Loucy (cell line): ENCODE measurements around the gene DNAI4.

Experiments
- CTCF ChIP-seq: fragments of 200-600 bp; sonication (generic); conservative IDR thresholded peaks from 2 replicates; pipeline ENCODE4 v1.5.1; 2014; ENCODE audit warnings: mild to moderate bottlenecking, antibody characterized with exemption, low read length
- EZH2phosphoT487 ChIP-seq: fragments of 200-600 bp; IDR thresholded peaks from 2 replicates; pipeline ENCODE4 v1.6.1; 2018; ENCODE audit warnings: antibody characterized with exemption, mild to moderate bottlenecking, moderate library complexity, borderline replicate concordance

- TF ChIP-seq CTCF (no peak), EZH2phosphoT487 (no peak)
These were observed 146.4 kb downstream of the DNAI4 start for GRCh38 chr1:66778266-66778665.
